ENCODE data around the gene NDUFS7. TPM values are rescaled to one million over a fixed set of nuclear protein-coding genes. Genes with fewer than 3 reads are reported as not detected.
"Not testable (repeated sequence)": the region's sequence is repeated elsewhere in the genome, so short reads cannot be mapped to it uniquely, and the experiment has no call there.

NDUFS7 gene
- total RNA-seq, 1 experiment from 2014 or later: 98.1 TPM

DNA sequence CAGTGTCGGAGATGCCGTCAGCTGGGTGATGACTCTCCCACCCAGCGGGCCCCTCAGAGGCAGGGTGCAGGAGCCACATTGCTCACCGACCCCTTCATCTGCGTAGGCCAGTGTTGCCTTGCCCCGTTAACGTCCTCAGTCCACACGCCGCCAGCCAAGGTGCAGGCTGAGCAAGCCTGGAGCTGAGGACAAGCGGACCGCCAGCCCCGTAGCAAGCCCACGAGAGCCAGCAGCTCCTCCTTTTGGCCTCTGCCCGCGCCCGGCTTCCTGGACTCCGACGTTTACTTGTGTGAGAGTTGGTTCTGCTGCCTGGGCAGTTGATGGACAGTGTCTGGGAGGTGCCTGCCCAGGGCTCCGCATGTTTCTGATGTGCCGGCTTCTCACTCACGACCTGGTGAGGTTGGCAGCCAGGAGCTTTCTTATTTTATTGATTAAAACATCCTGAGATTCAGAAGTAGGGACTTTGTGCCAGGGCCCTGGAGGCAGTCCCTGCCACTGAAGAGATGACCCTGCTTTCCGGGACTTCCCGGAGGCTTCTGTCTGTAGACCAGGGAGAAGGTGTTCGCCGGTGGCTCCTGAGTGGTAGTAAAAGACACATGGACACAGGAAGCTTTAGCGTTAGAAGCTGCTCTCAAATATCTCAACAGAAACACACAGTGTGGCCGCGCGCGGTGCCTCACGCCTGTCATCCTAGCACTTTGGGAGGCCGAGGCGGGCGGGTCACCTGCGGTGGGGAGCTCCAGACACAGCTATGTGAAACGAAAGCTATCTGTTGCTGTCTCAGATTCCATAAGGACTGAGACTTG lies 29.5 kb downstream of the NDUFS7 start:
- Histone ChIP-seq H3K4me3 (ENCODE audit: low read length) (no peak overlapping the region), H3K4me1 (ENCODE audit: low read length) (peaks cover 12% of the 10 kb centered on the region), H3K27me3 (ENCODE audit: low read length) (no peaks in the 10 kb centered on the region), H3K9me2 (replicated peaks; ENCODE audit: insufficient read depth, low read length) (no peaks in the 10 kb centered on the region), H2AFZ (ENCODE audit: low read length) (no peak overlapping the region), H3K9me3 (ENCODE audit: low read length) (no peaks in the 10 kb centered on the region), H4K20me1 (ENCODE audit: insufficient read depth, low read depth, low read length) (peaks cover 91% of the 10 kb centered on the region), H3K27ac (ENCODE audit: low read length) (no peak overlapping the region), H3K36me3 (ENCODE audit: insufficient read depth, low read length) (peaks cover 19% of the 10 kb centered on the region), H3K79me2 (ENCODE audit: low read length) (peaks cover 99% of the 10 kb centered on the region), H3K9ac (ENCODE audit: low read length) (no peak overlapping the region), H3K4me2 (ENCODE audit: low read depth, low read length, poor library complexity, severe bottlenecking) (no peak overlapping the region)
- no peak for DNase-seq

DNA sequence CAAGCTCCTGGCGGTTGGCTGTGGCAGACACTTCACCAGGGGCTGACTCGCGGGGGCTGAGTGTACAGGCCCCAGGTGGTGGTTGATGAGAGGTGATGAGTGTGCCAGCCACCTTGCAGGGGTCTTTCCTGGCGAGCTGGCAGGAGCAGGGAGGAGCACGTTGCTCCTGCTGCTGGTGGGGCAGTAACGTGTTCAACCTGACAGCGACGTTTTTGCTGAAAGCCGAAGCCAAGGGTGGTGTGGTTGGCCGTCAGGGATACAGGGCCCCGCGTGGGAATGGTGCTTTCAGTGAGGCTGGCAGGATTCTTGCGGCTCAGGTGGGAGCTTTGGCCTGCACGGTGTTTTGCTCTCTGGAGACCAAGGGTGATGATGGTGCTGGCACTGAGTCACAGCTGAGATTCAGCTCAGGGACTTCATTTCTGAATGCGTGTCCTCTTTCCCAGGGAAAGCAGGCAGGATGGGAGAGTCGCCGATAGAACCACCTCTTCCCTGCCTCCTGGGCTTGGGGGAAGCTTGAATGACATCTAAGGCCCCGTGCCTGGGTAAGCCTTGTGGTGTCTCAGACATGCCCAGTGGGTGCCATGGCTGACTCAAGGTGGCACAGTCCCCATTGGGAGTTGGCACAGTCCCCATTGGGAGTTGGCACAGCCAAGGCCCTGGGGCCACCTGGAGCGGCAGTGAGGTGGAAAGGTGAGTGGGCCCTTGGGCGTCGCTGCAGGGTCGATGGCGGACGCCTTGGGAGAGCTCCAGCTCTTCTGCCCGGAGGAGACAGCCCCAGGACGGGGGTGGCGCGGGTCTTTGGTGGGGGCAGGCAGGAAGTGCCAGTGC lies 32.5 kb downstream of the NDUFS7 start:
- Histone ChIP-seq H3K27ac (ENCODE audit: low read length) (no peak overlapping the region), H3K27me3 (ENCODE audit: low read length) (no peaks in the 10 kb centered on the region), H4K20me1 (ENCODE audit: insufficient read depth, low read depth, low read length) (peaks cover 82% of the 10 kb centered on the region), H3K36me3 (ENCODE audit: insufficient read depth, low read length) (peaks cover 26% of the 10 kb centered on the region), H3K9me3 (ENCODE audit: low read length) (no peaks in the 10 kb centered on the region), H3K9me2 (replicated peaks; ENCODE audit: insufficient read depth, low read length) (no peaks in the 10 kb centered on the region), H3K4me2 (ENCODE audit: low read depth, low read length, poor library complexity, severe bottlenecking) (no peak overlapping the region), H3K9ac (ENCODE audit: low read length) (no peak overlapping the region), H3K79me2 (ENCODE audit: low read length) (peaks cover 82% of the 10 kb centered on the region), H3K4me3 (ENCODE audit: low read length) (no peak overlapping the region), H2AFZ (ENCODE audit: low read length) (no peak overlapping the region), H3K4me1 (ENCODE audit: low read length) (no peaks in the 10 kb centered on the region)
- no peak for DNase-seq

DNA sequence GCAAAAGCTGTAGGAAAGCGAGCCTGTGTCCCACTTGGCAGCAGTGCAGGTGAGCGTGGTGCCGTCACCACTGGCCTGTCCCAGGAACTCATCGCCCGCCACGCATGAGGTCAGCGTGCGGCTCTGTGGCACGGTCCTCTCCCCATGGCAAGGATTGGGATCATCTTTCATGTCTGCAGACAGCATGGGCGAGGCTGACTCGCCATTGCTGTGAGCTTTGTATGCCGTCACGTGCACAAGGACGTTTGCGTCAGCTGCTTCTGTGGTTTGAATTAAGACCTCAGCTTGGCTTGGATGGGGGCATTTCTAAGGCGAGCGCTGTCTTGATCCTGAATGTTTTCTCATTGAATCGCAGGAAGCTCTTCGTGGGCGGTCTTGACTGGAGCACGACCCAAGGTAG lies 33.4 kb downstream of the NDUFS7 start:
- no peaks in the 10 kb centered on the region for H3K27me3 ChIP-seq (ENCODE audit: low read length)
- H3K9ac ChIP-seq (ENCODE audit: low read length): no peak overlapping the region
- H3K4me2 ChIP-seq (ENCODE audit: low read depth, low read length, poor library complexity, severe bottlenecking): no peak overlapping the region
- H3K9me3 ChIP-seq (ENCODE audit: low read length): no peaks in the 10 kb centered on the region
- H3K9me2 ChIP-seq (replicated peaks; ENCODE audit: insufficient read depth, low read length): no peaks in the 10 kb centered on the region
- no peaks in the 10 kb centered on the region for H3K4me1 ChIP-seq (ENCODE audit: low read length)
- peaks cover 21% of the 10 kb centered on the region for H3K36me3 ChIP-seq (ENCODE audit: insufficient read depth, low read length)
- no peak overlapping the region for H3K4me3 ChIP-seq (ENCODE audit: low read length)
- no peak overlapping the region for H3K27ac ChIP-seq (ENCODE audit: low read length)
- peaks cover 73% of the 10 kb centered on the region for H3K79me2 ChIP-seq (ENCODE audit: low read length)
- DNase-seq: no peak
- no peak overlapping the region for H2AFZ ChIP-seq (ENCODE audit: low read length)
- H4K20me1 ChIP-seq (ENCODE audit: insufficient read depth, low read depth, low read length): peaks cover 75% of the 10 kb centered on the region

DNA sequence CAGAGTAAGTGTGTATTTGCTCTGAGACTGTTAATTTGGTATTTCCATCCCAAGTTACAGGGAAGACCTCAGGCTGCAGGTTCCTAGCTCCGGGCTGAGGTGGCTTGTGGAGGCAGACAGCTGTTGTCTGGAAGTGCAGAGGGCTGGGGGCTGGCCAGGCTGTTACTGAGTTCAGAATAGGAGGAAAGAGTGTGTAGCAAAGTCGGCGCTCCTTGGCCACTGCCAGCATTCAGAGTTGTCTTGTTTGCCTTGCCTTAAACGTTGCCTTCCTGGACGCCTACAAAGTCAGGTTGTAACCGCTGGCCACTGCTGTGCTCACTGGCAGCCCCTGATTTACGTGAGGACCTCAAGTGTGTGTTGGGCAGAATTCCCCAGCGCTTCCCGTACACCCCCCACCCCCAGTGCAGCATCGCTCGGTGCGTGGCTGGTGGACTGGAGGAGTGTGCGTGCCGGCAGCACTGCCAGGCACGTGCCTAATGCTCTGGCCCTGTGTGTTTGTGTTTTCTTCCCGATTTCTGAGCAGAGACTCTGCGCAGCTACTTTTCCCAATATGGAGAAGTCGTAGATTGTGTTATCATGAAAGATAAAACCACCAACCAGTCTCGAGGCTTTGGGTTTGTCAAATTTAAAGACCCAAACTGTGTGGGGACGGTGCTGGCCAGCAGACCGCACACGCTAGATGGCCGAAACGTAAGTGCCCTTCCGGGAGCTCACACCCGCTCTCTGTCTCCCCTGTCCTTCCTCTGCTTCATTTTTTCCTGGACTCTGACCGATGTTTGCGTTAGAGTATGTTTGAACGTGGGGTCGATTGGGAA lies 34.2 kb downstream of the NDUFS7 start:
- Histone ChIP-seq H3K79me2 (ENCODE audit: low read length) (peaks cover 65% of the 10 kb centered on the region), H3K27me3 (ENCODE audit: low read length) (no peaks in the 10 kb centered on the region), H3K9me2 (replicated peaks; ENCODE audit: insufficient read depth, low read length) (no peaks in the 10 kb centered on the region), H4K20me1 (ENCODE audit: insufficient read depth, low read depth, low read length) (peaks cover 71% of the 10 kb centered on the region), H3K9ac (ENCODE audit: low read length) (no peak overlapping the region), H3K4me3 (ENCODE audit: low read length) (no peak overlapping the region), H3K36me3 (ENCODE audit: insufficient read depth, low read length) (peaks cover 26% of the 10 kb centered on the region), H3K4me2 (ENCODE audit: low read depth, low read length, poor library complexity, severe bottlenecking) (no peak overlapping the region), H3K9me3 (ENCODE audit: low read length) (no peaks in the 10 kb centered on the region), H2AFZ (ENCODE audit: low read length) (no peak overlapping the region), H3K4me1 (ENCODE audit: low read length) (no peaks in the 10 kb centered on the region), H3K27ac (ENCODE audit: low read length) (no peak overlapping the region)
- peak; percentile 34 for DNase-seq

DNA sequence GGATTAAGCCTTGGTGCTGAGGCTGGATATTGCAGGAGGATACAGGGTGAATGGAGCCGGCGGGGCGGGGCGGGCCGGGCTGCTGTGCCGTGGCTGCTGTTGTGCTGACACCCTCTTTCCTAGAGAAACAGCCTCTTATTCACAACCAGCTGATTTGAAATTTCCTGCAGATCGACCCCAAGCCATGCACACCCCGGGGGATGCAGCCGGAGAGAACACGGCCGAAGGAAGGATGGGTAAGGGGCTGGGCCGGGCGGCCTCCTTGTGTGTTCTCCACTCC lies 34.7 kb downstream of the NDUFS7 start:
- peaks cover 61% of the 10 kb centered on the region for H3K79me2 ChIP-seq (ENCODE audit: low read length)
- H3K4me3 ChIP-seq (ENCODE audit: low read length): no peak overlapping the region
- no peak overlapping the region for H2AFZ ChIP-seq (ENCODE audit: low read length)
- H4K20me1 ChIP-seq (ENCODE audit: insufficient read depth, low read depth, low read length): peaks cover 66% of the 10 kb centered on the region
- no peaks in the 10 kb centered on the region for H3K9me2 ChIP-seq (replicated peaks; ENCODE audit: insufficient read depth, low read length)
- no peaks in the 10 kb centered on the region for H3K9me3 ChIP-seq (ENCODE audit: low read length)
- no peaks in the 10 kb centered on the region for H3K27me3 ChIP-seq (ENCODE audit: low read length)
- no peak overlapping the region for H3K9ac ChIP-seq (ENCODE audit: low read length)
- H3K36me3 ChIP-seq (ENCODE audit: insufficient read depth, low read length): peaks cover 26% of the 10 kb centered on the region
- no peak for DNase-seq
- no peaks in the 10 kb centered on the region for H3K4me1 ChIP-seq (ENCODE audit: low read length)
- H3K4me2 ChIP-seq (ENCODE audit: low read depth, low read length, poor library complexity, severe bottlenecking): no peak overlapping the region
- H3K27ac ChIP-seq (ENCODE audit: low read length): no peak overlapping the region

DNA sequence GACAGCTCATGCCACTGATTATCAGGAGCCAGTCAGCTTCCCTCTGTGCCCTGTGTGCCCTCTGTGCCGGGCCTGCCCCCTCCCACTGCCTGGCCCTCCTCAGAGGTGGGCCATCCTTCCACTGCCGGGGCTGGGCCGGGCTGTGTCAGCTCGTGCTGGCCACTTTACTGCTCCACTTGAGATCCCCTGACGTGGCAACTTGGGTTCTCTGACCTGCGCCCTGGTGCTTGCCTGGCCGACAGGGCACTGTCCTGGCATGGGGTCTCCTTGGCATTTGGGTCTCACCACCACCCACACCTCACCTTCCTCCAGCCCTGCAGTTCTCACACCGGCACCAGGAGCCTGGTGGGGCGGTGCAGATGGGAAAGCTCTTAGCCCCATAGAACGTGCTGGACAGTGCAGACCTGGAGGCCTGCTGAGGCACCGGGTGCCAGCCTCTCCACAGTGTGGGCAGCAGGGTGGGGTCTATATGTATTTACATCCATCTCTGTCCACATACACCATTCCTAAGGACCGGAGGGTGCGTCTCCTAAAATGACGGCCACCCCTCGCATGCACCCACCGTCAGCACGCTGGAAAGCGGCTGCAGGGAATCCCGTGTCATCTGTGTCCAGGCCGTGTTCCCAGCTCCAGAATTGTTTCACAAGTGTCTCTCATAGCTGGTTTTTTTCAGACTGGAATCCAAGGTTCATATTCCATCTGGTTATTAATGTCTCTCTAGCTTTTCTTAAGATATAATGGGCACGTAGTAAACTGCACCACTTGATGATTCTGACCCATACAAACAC lies 35.4 kb downstream of the NDUFS7 start:
- Histone ChIP-seq H3K79me2 (ENCODE audit: low read length) (peaks cover 58% of the 10 kb centered on the region), H3K4me1 (ENCODE audit: low read length) (no peaks in the 10 kb centered on the region), H3K9ac (ENCODE audit: low read length) (no peak overlapping the region)

DNA sequence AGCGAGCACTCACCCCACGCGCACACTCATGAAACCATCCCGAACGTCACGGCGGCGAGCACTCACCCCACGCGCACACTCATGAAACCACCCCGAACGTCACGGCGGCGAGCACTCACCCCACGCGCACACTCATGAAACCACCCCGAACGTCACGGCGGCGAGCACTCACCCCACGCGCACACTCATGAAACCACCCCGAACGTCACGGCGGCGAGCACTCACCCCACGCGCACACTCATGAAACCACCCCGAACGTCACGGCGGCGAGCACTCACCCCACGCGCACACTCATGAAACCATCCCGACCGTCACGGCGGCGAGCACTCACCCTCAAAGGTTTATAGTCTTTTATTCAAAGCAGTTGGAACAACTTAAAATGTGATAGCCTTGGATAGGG lies 36.4 kb downstream of the NDUFS7 start:
- DNase-seq; H2AFZ ChIP-seq (ENCODE audit: low read length); H3K9me2 ChIP-seq (replicated peaks; ENCODE audit: insufficient read depth, low read length); H3K27me3 ChIP-seq (ENCODE audit: low read length); H3K27ac ChIP-seq (ENCODE audit: low read length); H3K4me3 ChIP-seq (ENCODE audit: low read length); H3K9me3 ChIP-seq (ENCODE audit: low read length); H3K4me2 ChIP-seq (ENCODE audit: low read depth, low read length, poor library complexity, severe bottlenecking); H3K4me1 ChIP-seq (ENCODE audit: low read length); H3K9ac ChIP-seq (ENCODE audit: low read length): not testable (repeated sequence)
- H3K79me2 ChIP-seq (ENCODE audit: low read length): peaks cover 50% of the 10 kb centered on the region
- peaks cover 31% of the 10 kb centered on the region for H3K36me3 ChIP-seq (ENCODE audit: insufficient read depth, low read length)
- peaks cover 62% of the 10 kb centered on the region for H4K20me1 ChIP-seq (ENCODE audit: insufficient read depth, low read depth, low read length)

More for the DNA sequence above, 35.4 kb downstream of the NDUFS7 start:
- Histone ChIP-seq H3K4me3 (ENCODE audit: low read length) (no peak overlapping the region), H3K27me3 (ENCODE audit: low read length) (no peaks in the 10 kb centered on the region), H3K9me2 (replicated peaks; ENCODE audit: insufficient read depth, low read length) (no peaks in the 10 kb centered on the region), H3K4me2 (ENCODE audit: low read depth, low read length, poor library complexity, severe bottlenecking) (no peak overlapping the region), H3K9me3 (ENCODE audit: low read length) (no peaks in the 10 kb centered on the region), H4K20me1 (ENCODE audit: insufficient read depth, low read depth, low read length) (peaks cover 64% of the 10 kb centered on the region), H3K27ac (ENCODE audit: low read length) (no peak overlapping the region), H2AFZ (ENCODE audit: low read length) (no peak overlapping the region), H3K36me3 (ENCODE audit: insufficient read depth, low read length) (peaks cover 26% of the 10 kb centered on the region)
- no peak for DNase-seq

Data from Karpas-422 (cell line).